K562 (cell line): ENCODE data around the gene FLT1. TPM values are rescaled to one million over a fixed set of nuclear protein-coding genes. Genes with fewer than 3 reads are reported as not detected.

Source experiments
- AFF1 ChIP-seq, 2 experiments: fragments of 450-650 bp; IDR thresholded peaks; 2 replicates each; pipeline ENCODE4 v1.6.1; 2018; ENCODE audit warnings: mild to moderate bottlenecking in 2 of 2, low read depth in 1 of 2; ENCODE audit not compliant: partially characterized antibody in 2 of 2
- ARNT ChIP-seq, 2 experiments: fragments of 450-650 bp; IDR thresholded peaks; 2 replicates each; pipeline ENCODE4 v1.6.1; 2016; ENCODE audit warnings: mild to moderate bottlenecking in 1 of 2
- CAMTA2 ChIP-seq: fragments of 250-450 bp; sonication (Bioruptor Pico); conservative IDR thresholded peaks from 2 replicates; pipeline ENCODE4 v1.5.1; 2022
- GTF2F1 ChIP-seq: IDR thresholded peaks from 2 replicates; pipeline ENCODE4 v1.6.1; 2011; ENCODE audit warnings: low read depth, low read length, improper control_type of control experiment
- HDAC8 ChIP-seq: fragments of 450-650 bp; IDR thresholded peaks from 2 replicates; pipeline ENCODE4 v1.6.1; 2016; ENCODE audit warnings: mild to moderate bottlenecking, missing genetic modification characterization, moderate library complexity, missing compliant biosample characterization
- MTA1 ChIP-seq: fragments of 450-650 bp; IDR thresholded peaks from 2 replicates; pipeline ENCODE4 v1.6.1; 2017; ENCODE audit warnings: borderline replicate concordance
- NR2F6 ChIP-seq: fragments of 450-650 bp; formaldehyde crosslinking; IDR thresholded peaks from 2 replicates; pipeline ENCODE4 v1.4.0; 2020; ENCODE audit warnings: mild to moderate bottlenecking
- PHB2 ChIP-seq: fragments of 450-650 bp; IDR thresholded peaks from 2 replicates; pipeline ENCODE4 v1.6.1; 2017; ENCODE audit warnings: low read depth
- RFX5 ChIP-seq: IDR thresholded peaks from 2 replicates; pipeline ENCODE4 v1.6.1; 2011; ENCODE audit warnings: low read depth, mild to moderate bottlenecking, improper control_type of control experiment, low read length
- SRSF3 ChIP-seq: fragments of 200-400 bp; formaldehyde crosslinking; IDR thresholded peaks from 2 replicates; pipeline ENCODE4 v1.6.1; 2016; ENCODE audit warnings: mild to moderate bottlenecking, low read length, moderate library complexity; ENCODE audit not compliant: insufficient read depth
- TEAD1 ChIP-seq, 2 experiments: fragments of 450-650 bp in 1 of 2; sonication (generic) in 1 of 2; formaldehyde crosslinking; IDR thresholded peaks; 2 replicates each; pipeline versions ENCODE4 v1.4.0 to v1.8.0; 2020 to 2022; ENCODE audit warnings: mild to moderate bottlenecking in 2 of 2, missing genetic modification reagents in 1 of 2
- TRIM24 ChIP-seq, 2 experiments: fragments of 450-650 bp; IDR thresholded peaks; 2 replicates each; pipeline ENCODE4 v1.6.1; 2016
- ZZZ3 ChIP-seq: fragments of 450-650 bp; IDR thresholded peaks from 2 replicates; pipeline ENCODE4 v1.6.1; 2016; ENCODE audit warnings: antibody characterized with exemption, mild to moderate bottlenecking, moderate library complexity
- polyA plus RNA-seq, 8 experiments: library from polyadenylated mRNA; depleted of rRNA in 4 of 8; stranded (reverse) in 5 of 8; unstranded in 3 of 8; fragments of >200 nt; fragmentation: Nextera tagmentation in 2 of 8; fragmentation: Illumina TruSeq in 1 of 8; extraction: Ambion mirVana in 2 of 8; extraction: Trizol in 1 of 8; gene quantifications; 2 replicates each; pipeline versions ENCODE4 v1.2.1 to v1.2.3, GENCODE V29; 2011 to 2014; ENCODE audit warnings: inconsistent platforms in 1 of 8, missing spikeins in 1 of 8
- total RNA-seq, 7 experiments: library from RNA; depleted of rRNA in 6 of 7; stranded (reverse); fragments of >200 nt in 6 of 7; fragmentation: Illumina TruSeq in 2 of 7; extraction: Trizol in 2 of 7; gene quantifications; 2 replicates each; pipeline versions ENCODE4 v1.2.1 to v1.2.3, GENCODE V29; 2011 to 2021; ENCODE audit warnings: low replicate concordance in 1 of 7
- TF ChIP-seq, protein P1 (sequence below): fragments of 250-450 bp; sonication (Bioruptor Pico); IDR thresholded peaks from 2 replicates; pipeline ENCODE4 v1.9.0; 2021; ENCODE audit warnings: mild to moderate bottlenecking
- TF ChIP-seq, protein P2 (sequence below): sonication (generic); formaldehyde crosslinking; IDR thresholded peaks from 2 replicates; pipeline ENCODE4 v1.8.0; 2022; ENCODE audit warnings: mild to moderate bottlenecking, missing genetic modification reagents

FLT1 gene
- total and polyA plus RNA-seq, 9 of the 15 experiments (the other 6 are each of a cell fraction or from before 2014, with no cell fraction given) = 0.01 to 2.0 (median 0.22) TPM

GRCh38 chr13:28408235-28408848, 86.6 kb downstream of the FLT1 start (continued):
- TF ChIP-seq, protein P1, sequence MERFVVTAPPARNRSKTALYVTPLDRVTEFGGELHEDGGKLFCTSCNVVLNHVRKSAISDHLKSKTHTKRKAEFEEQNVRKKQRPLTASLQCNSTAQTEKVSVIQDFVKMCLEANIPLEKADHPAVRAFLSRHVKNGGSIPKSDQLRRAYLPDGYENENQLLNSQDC (CRISPR knock-in tag) = no peak
- TF ChIP-seq CAMTA2 (CRISPR knock-in tag) (no peak), GTF2F1 (no peak), TRIM24 (IDR thresholded peaks at IDR 0.05) (peak; percentile 82 to 92), PHB2 (peak; percentile 82), SRSF3 (no peak), ARNT (IDR thresholded peaks at IDR 0.05) (peak; percentile 65 to 91; a peak in 3 of 4 replicates), NR2F6 (CRISPR knock-in tag) (no peak; the same call in 1 of the 2 replicates), MTA1 (peak; percentile 68), AFF1 (IDR thresholded peaks at IDR 0.05; ENCODE audit: low read depth in 1 of 2, partially characterized antibody in 2 of 2) (peak in 1 of 2 experiments; percentile 85), ZZZ3 (no peak), RFX5 (no peak), HDAC8 (no peak), TEAD1 (CRISPR knock-in tag; IDR thresholded peaks at IDR 0.05) (no peak)
- TF ChIP-seq, protein P2, sequence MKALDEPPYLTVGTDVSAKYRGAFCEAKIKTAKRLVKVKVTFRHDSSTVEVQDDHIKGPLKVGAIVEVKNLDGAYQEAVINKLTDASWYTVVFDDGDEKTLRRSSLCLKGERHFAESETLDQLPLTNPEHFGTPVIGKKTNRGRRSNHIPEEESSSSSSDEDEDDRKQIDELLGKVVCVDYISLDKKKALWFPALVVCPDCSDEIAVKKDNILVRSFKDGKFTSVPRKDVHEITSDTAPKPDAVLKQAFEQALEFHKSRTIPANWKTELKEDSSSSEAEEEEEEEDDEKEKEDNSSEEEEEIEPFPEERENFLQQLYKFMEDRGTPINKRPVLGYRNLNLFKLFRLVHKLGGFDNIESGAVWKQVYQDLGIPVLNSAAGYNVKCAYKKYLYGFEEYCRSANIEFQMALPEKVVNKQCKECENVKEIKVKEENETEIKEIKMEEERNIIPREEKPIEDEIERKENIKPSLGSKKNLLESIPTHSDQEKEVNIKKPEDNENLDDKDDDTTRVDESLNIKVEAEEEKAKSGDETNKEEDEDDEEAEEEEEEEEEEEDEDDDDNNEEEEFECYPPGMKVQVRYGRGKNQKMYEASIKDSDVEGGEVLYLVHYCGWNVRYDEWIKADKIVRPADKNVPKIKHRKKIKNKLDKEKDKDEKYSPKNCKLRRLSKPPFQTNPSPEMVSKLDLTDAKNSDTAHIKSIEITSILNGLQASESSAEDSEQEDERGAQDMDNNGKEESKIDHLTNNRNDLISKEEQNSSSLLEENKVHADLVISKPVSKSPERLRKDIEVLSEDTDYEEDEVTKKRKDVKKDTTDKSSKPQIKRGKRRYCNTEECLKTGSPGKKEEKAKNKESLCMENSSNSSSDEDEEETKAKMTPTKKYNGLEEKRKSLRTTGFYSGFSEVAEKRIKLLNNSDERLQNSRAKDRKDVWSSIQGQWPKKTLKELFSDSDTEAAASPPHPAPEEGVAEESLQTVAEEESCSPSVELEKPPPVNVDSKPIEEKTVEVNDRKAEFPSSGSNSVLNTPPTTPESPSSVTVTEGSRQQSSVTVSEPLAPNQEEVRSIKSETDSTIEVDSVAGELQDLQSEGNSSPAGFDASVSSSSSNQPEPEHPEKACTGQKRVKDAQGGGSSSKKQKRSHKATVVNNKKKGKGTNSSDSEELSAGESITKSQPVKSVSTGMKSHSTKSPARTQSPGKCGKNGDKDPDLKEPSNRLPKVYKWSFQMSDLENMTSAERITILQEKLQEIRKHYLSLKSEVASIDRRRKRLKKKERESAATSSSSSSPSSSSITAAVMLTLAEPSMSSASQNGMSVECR (CRISPR knock-in tag) = no peak
